HG02884 (cell line): ENCODE data around the gene PRICKLE4.

Experiments used
- ATAC-seq: cut with Tn5 transposase; IDR thresholded peaks from one replicate; pipeline ENCODE4 v1.9.1; 2021; ENCODE audit warnings: mild to moderate bottlenecking, moderate library complexity; ENCODE audit not compliant: unreplicated experiment

Gene PRICKLE4

GRCh38 chr6:41780551-41781365, at the start of gene PRICKLE4:
TSS of gene PRICKLE4 (plus strand) at chr6:41780782. CDS start at chr6:41783474, 2,692 bp downstream.
- no peak for ATAC-seq

- ATAC-seq: no peak
These were observed 49.0 kb upstream of the PRICKLE4 start for GRCh38 chr6:41731561-41732086.

GRCh38 chr6:41732149-41732548, 48.4 kb upstream of the PRICKLE4 start:
- no peak for ATAC-seq

- ATAC-seq: peak; percentile 33
These were observed 47.8 kb upstream of the PRICKLE4 start for GRCh38 chr6:41732591-41733359.

GRCh38 chr6:41733360-41733706, 47.2 kb upstream of the PRICKLE4 start:
- ATAC-seq: no peak

- ATAC-seq: no peak
These were observed 46.6 kb upstream of the PRICKLE4 start for GRCh38 chr6:41733707-41734665.

- ATAC-seq: peak; percentile 17
These were observed 45.7 kb upstream of the PRICKLE4 start for GRCh38 chr6:41734666-41735426.

GRCh38 chr6:41735427-41736185, 45.0 kb upstream of the PRICKLE4 start, which contains the start of gene TFEB:
TSS of gene TFEB (minus strand) at chr6:41735608. CDS start at chr6:41691213, 44,395 bp downstream.
- peak; percentile 40 for ATAC-seq

GRCh38 chr6:41736186-41736733, 44.3 kb upstream of the PRICKLE4 start:
- ATAC-seq: no peak

GRCh38 chr6:41736800-41737555, 43.6 kb upstream of the PRICKLE4 start:
- no peak for ATAC-seq

- ATAC-seq: no peak
These were observed 42.9 kb upstream of the PRICKLE4 start for GRCh38 chr6:41737591-41738130.

GRCh38 chr6:41739041-41739440, 41.5 kb upstream of the PRICKLE4 start:
- no peak for ATAC-seq

GRCh38 chr6:41740366-41741162, 40.0 kb upstream of the PRICKLE4 start:
- no peak for ATAC-seq

GRCh38 chr6:41741625-41742490, 38.7 kb upstream of the PRICKLE4 start:
- ATAC-seq: no peak

GRCh38 chr6:41743406-41744235, 37.0 kb upstream of the PRICKLE4 start:
- no peak for ATAC-seq
